Measurements from ENCODE around the gene XRN1. TPM values are rescaled to one million over a fixed set of nuclear protein-coding genes. Genes with fewer than 3 reads are reported as not detected.
"Not testable (repeated sequence)": the region's sequence is repeated elsewhere in the genome, so short reads cannot be mapped to it uniquely, and the experiment has no call there.

XRN1 gene
- total RNA-seq, 1 experiment from 2014 or later = 23.3 TPM

DNA sequence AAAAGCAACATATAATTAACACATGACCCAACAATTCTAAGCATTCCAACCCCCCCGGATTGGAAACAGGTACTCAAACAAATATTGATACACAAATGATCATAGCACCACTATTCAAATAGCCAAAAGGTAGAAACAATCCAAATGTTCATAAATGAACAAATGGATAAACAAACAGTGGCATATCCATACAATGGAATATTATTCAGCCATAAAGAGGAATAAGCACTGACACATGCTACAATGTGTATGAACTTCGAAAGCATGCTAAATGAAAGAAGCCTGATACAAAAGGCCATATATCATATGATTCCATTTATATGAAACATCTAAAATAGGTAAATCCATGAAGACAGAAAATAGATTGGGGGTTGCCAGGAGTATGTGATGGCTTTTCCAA, 62.8 kb downstream of the XRN1 start:
- Mint-ChIP-seq H3K4me1 (ENCODE audit: low read depth, unreplicated experiment) (no peaks in the 10 kb centered on the region), H3K9me3 (ENCODE audit: unreplicated experiment) (no peaks in the 10 kb centered on the region), H3K27me3 (ENCODE audit: insufficient read depth, unreplicated experiment) (no peaks in the 10 kb centered on the region), H3K27ac (ENCODE audit: unreplicated experiment) (no peak overlapping the region), H3K36me3 (ENCODE audit: insufficient read depth, unreplicated experiment) (peaks cover 29% of the 10 kb centered on the region), H3K4me3 (ENCODE audit: unreplicated experiment) (no peak overlapping the region)
- no peaks in the 10 kb centered on the region; the same call in 1 of the 2 replicates for H3K36me3 ChIP-seq (ENCODE audit: control insufficient read depth, insufficient read depth, low read length)
- no peaks in the 10 kb centered on the region for H3K4me1 ChIP-seq
- ChIA-PET POLR2A (no interaction called here), CTCF (interaction anchor here (0.6 kb wide), 1 partner anchor 15 kb away, joined by 5 read pairs; no protein-coding TSS in a partner anchor)
- TF ChIP-seq, protein P1, sequence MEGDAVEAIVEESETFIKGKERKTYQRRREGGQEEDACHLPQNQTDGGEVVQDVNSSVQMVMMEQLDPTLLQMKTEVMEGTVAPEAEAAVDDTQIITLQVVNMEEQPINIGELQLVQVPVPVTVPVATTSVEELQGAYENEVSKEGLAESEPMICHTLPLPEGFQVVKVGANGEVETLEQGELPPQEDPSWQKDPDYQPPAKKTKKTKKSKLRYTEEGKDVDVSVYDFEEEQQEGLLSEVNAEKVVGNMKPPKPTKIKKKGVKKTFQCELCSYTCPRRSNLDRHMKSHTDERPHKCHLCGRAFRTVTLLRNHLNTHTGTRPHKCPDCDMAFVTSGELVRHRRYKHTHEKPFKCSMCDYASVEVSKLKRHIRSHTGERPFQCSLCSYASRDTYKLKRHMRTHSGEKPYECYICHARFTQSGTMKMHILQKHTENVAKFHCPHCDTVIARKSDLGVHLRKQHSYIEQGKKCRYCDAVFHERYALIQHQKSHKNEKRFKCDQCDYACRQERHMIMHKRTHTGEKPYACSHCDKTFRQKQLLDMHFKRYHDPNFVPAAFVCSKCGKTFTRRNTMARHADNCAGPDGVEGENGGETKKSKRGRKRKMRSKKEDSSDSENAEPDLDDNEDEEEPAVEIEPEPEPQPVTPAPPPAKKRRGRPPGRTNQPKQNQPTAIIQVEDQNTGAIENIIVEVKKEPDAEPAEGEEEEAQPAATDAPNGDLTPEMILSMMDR (IDR thresholded peaks at IDR 0.05; ENCODE audit: insufficient read depth in 1 of 2, low read depth in 1 of 2, low read length in 1 of 2, severe bottlenecking in 1 of 2, unreplicated experiment in 1 of 2) = no peak
- intact Hi-C loops (cut with micrococcal nuclease; ENCODE audit: unreplicated experiment) = no loop called here
- H3K4me3 ChIP-seq (ENCODE audit: low read depth, low read length) = no peak overlapping the region
- no peaks in the 10 kb centered on the region for H3K27me3 ChIP-seq (replicated peaks; ENCODE audit: control insufficient read depth, insufficient read depth, low read length)
- BruUV-seq (replicated peaks) = no TSS peak
- H3K9me3 ChIP-seq = no peaks in the 10 kb centered on the region
- no peak for DNase-seq

GRCh38 chr3:142374687-142375086, 73.2 kb downstream of the XRN1 start:
- TF ChIP-seq, protein P1 (IDR thresholded peaks at IDR 0.05; ENCODE audit: insufficient read depth in 1 of 2, low read depth in 1 of 2, low read length in 1 of 2, severe bottlenecking in 1 of 2, unreplicated experiment in 1 of 2) = no peak
- no peaks in the 10 kb centered on the region for H3K9me3 ChIP-seq
- H3K4me3 Mint-ChIP-seq (ENCODE audit: unreplicated experiment) = no peak overlapping the region
- H3K36me3 ChIP-seq (ENCODE audit: control insufficient read depth, insufficient read depth, low read length) = no peaks in the 10 kb centered on the region
- no peaks in the 10 kb centered on the region for H3K27me3 Mint-ChIP-seq (ENCODE audit: insufficient read depth, unreplicated experiment)
- peaks cover 22% of the 10 kb centered on the region for H3K36me3 Mint-ChIP-seq (ENCODE audit: insufficient read depth, unreplicated experiment)
- no peaks in the 10 kb centered on the region for H3K27me3 ChIP-seq (replicated peaks; ENCODE audit: control insufficient read depth, insufficient read depth, low read length)
- no peak overlapping the region for H3K27ac Mint-ChIP-seq (ENCODE audit: unreplicated experiment)
- ChIA-PET POLR2A (no interaction called here), CTCF (no interaction called here)
- no peaks in the 10 kb centered on the region for H3K9me3 Mint-ChIP-seq (ENCODE audit: unreplicated experiment)
- H3K4me3 ChIP-seq (ENCODE audit: low read depth, low read length) = no peak overlapping the region
- DNase-seq = no peak
- BruUV-seq (replicated peaks) = no TSS peak
- intact Hi-C loops (cut with micrococcal nuclease; ENCODE audit: unreplicated experiment) = no loop called here
- H3K4me1 ChIP-seq = no peaks in the 10 kb centered on the region
- H3K4me1 Mint-ChIP-seq (ENCODE audit: low read depth, unreplicated experiment) = no peaks in the 10 kb centered on the region

- DNase-seq; H3K27ac Mint-ChIP-seq (ENCODE audit: unreplicated experiment); H3K4me1 Mint-ChIP-seq (ENCODE audit: low read depth, unreplicated experiment); H3K4me1 ChIP-seq; POLR2A ChIA-PET; H3K36me3 ChIP-seq (ENCODE audit: control insufficient read depth, insufficient read depth, low read length); H3K9me3 ChIP-seq; H3K27me3 ChIP-seq (replicated peaks; ENCODE audit: control insufficient read depth, insufficient read depth, low read length); H3K4me3 ChIP-seq (ENCODE audit: low read depth, low read length); H3K27me3 Mint-ChIP-seq (ENCODE audit: insufficient read depth, unreplicated experiment); intact Hi-C loops (cut with micrococcal nuclease; ENCODE audit: unreplicated experiment); H3K9me3 Mint-ChIP-seq (ENCODE audit: unreplicated experiment); BruUV-seq (replicated peaks); H3K4me3 Mint-ChIP-seq (ENCODE audit: unreplicated experiment): not testable (repeated sequence)
- H3K36me3 Mint-ChIP-seq (ENCODE audit: insufficient read depth, unreplicated experiment) = peaks cover 30% of the 10 kb centered on the region
- CTCF ChIA-PET = interaction anchor here (0.7 kb wide), 1 partner anchor 16 kb away, joined by 5 read pairs; no protein-coding TSS in a partner anchor
These were observed 78.3 kb downstream of the XRN1 start for GRCh38 chr3:142369576-142369975.

GRCh38 chr3:142366434-142366833, 81.4 kb downstream of the XRN1 start:
- H3K4me1 ChIP-seq = peaks cover 5% of the 10 kb centered on the region; the same call in 1 of the 2 replicates
- Mint-ChIP-seq H3K36me3 (ENCODE audit: insufficient read depth, unreplicated experiment) (peaks cover 27% of the 10 kb centered on the region), H3K4me3 (ENCODE audit: unreplicated experiment) (no peak overlapping the region), H3K27ac (ENCODE audit: unreplicated experiment) (no peak overlapping the region), H3K4me1 (ENCODE audit: low read depth, unreplicated experiment) (no peaks in the 10 kb centered on the region), H3K27me3 (ENCODE audit: insufficient read depth, unreplicated experiment) (no peaks in the 10 kb centered on the region), H3K9me3 (ENCODE audit: unreplicated experiment) (no peaks in the 10 kb centered on the region)
- TF ChIP-seq, protein P1 (IDR thresholded peaks at IDR 0.05; ENCODE audit: insufficient read depth in 1 of 2, low read depth in 1 of 2, low read length in 1 of 2, severe bottlenecking in 1 of 2, unreplicated experiment in 1 of 2) = peak; percentile 28 to 33
- BruUV-seq (replicated peaks) = no TSS peak
- CTCF ChIA-PET = no interaction called here
- H3K9me3 ChIP-seq = no peaks in the 10 kb centered on the region
- no peaks in the 10 kb centered on the region for H3K27me3 ChIP-seq (replicated peaks; ENCODE audit: control insufficient read depth, insufficient read depth, low read length)
- DNase-seq = peak in 1 of 2 experiments; percentile 23
- no peaks in the 10 kb centered on the region for H3K36me3 ChIP-seq (ENCODE audit: control insufficient read depth, insufficient read depth, low read length)
- intact Hi-C loops (cut with micrococcal nuclease; ENCODE audit: unreplicated experiment) = no loop called here
- no peak overlapping the region for H3K4me3 ChIP-seq (ENCODE audit: low read depth, low read length)
- POLR2A ChIA-PET = no interaction called here

All from Caco-2 (cell line).